IMR-90 (cell line): ENCODE data around the gene GLIS1. TPM values are rescaled to one million over a fixed set of nuclear protein-coding genes. Genes with fewer than 3 reads are reported as not detected.
A peak's percentile ranks its signal among the peaks of the same experiment; 100 is the strongest.

Source experiments
- ATAC-seq: fragments of 200-7000 bp; cut with Tn5 transposase; 2 replicates; pipeline ENCODE4 v1.9.1; 2020; ENCODE audit warnings: low read depth, mild to moderate bottlenecking, moderate library complexity
- BruUV-seq: library from RNA; stranded (reverse); fragments of 400-500 nt; replicated peaks from 2 replicates; lab custom pipeline; 2021; lab: Mats Ljungman, UMichigan
- CTCF ChIA-PET: fragments of 300-600 bp; formaldehyde crosslinking; extraction: SDS; loops from one replicate; lab custom pipeline; 2021; ENCODE audit warnings: antibody characterized with exemption; lab: Yijun Ruan, JAX
- POLR2A ChIA-PET: fragments of 300-600 bp; sonication (Branson Sonifier 250); formaldehyde crosslinking; loops from one replicate; lab custom pipeline; 2022; ENCODE audit warnings: antibody characterized with exemption; ENCODE audit not compliant: unreplicated experiment; lab: Charles Lee
- DNase-seq: peaks from one replicate; pipeline ENCODE4 v3.0.0; 2013
- H2AFZ ChIP-seq: replicated peaks from 2 replicates; pipeline ENCODE3; 2013; ENCODE audit warnings: low read length, mild to moderate bottlenecking; ENCODE audit not compliant: poor library complexity
- H2AK5ac ChIP-seq: 2 replicates; pipeline ENCODE4 v1.6.1; 2013; ENCODE audit warnings: low read depth, low read length, inconsistent platforms
- H2AK9ac ChIP-seq: replicated peaks from 2 replicates; pipeline ENCODE3; 2013; ENCODE audit warnings: mild to moderate bottlenecking, low read depth, low read length, moderate library complexity; ENCODE audit not compliant: poor library complexity
- H2BK120ac ChIP-seq: 2 replicates; pipeline ENCODE4 v1.6.1; 2013; ENCODE audit warnings: low read depth, low read length, inconsistent platforms
- H2BK15ac ChIP-seq: 3 replicates; pipeline ENCODE4 v1.6.1; 2013; ENCODE audit warnings: low read depth, low read length, inconsistent platforms
- H2BK20ac ChIP-seq: 2 replicates; pipeline ENCODE4 v1.6.1; 2013; ENCODE audit warnings: low read depth, mild to moderate bottlenecking, inconsistent platforms, low read length, moderate library complexity
- H2BK5ac ChIP-seq: 2 replicates; pipeline ENCODE4 v1.6.1; 2013; ENCODE audit warnings: mild to moderate bottlenecking, low read depth, low read length, inconsistent platforms; ENCODE audit not compliant: poor library complexity, severe bottlenecking
- H3K14ac ChIP-seq: replicated peaks from 2 replicates; pipeline ENCODE4 v1.6.1; 2013; ENCODE audit warnings: low read depth, low read length, inconsistent platforms
- H3K18ac ChIP-seq: 2 replicates; pipeline ENCODE4 v1.6.1; 2013; ENCODE audit warnings: low read depth, low read length, control low read depth
- H3K23ac ChIP-seq: 2 replicates; pipeline ENCODE4 v1.6.1; 2013; ENCODE audit warnings: low read depth, low read length, inconsistent platforms
- H3K27ac ChIP-seq: 2 replicates; pipeline ENCODE4 v1.5.1; 2013; ENCODE audit warnings: mild to moderate bottlenecking, control low read depth, low read length; ENCODE audit not compliant: insufficient read depth
- H3K27me3 ChIP-seq: 2 replicates; pipeline ENCODE4 v1.6.1; 2013; ENCODE audit warnings: low read length; ENCODE audit not compliant: control insufficient read depth, insufficient read depth
- H3K36me3 ChIP-seq: 2 replicates; pipeline ENCODE4 v1.6.1; 2013; ENCODE audit warnings: low read length, mixed read lengths; ENCODE audit not compliant: control insufficient read depth, insufficient read depth
- H3K4ac ChIP-seq: 2 replicates; pipeline ENCODE4 v1.6.1; 2013; ENCODE audit warnings: low read depth, low read length, inconsistent platforms
- H3K4me1 ChIP-seq: 2 replicates; pipeline ENCODE4 v1.6.1; 2013; ENCODE audit warnings: low read length, mixed read lengths; ENCODE audit not compliant: control insufficient read depth, insufficient read depth
- H3K4me2 ChIP-seq: 2 replicates; pipeline ENCODE4 v1.6.1; 2013; ENCODE audit warnings: low read depth, mild to moderate bottlenecking, control low read depth, low read length, moderate library complexity
- H3K4me3 ChIP-seq: 2 replicates; pipeline ENCODE4 v1.5.1; 2013; ENCODE audit warnings: low read depth, mild to moderate bottlenecking, control low read depth, low read length, moderate library complexity; ENCODE audit not compliant: insufficient read depth
- H3K56ac ChIP-seq: 2 replicates; pipeline ENCODE4 v1.6.1; 2013; ENCODE audit warnings: low read length, inconsistent platforms; ENCODE audit not compliant: insufficient read depth; ENCODE audit errors: extremely low read depth
- H3K79me1 ChIP-seq, 2 experiments: 2 replicates each; pipeline ENCODE4 v1.6.1; 2013; ENCODE audit warnings: low read length in 2 of 2, inconsistent platforms in 1 of 2, low read depth in 1 of 2
- H3K9ac ChIP-seq: 2 replicates; pipeline ENCODE4 v1.6.1; 2013; ENCODE audit warnings: low read depth, low read length, control low read depth
- H3K9me1 ChIP-seq: 2 replicates; pipeline ENCODE4 v1.6.1; 2013; ENCODE audit warnings: low read length, inconsistent platforms; ENCODE audit not compliant: insufficient read depth
- H3K9me3 ChIP-seq: 2 replicates; pipeline ENCODE4 v1.6.1; 2013; ENCODE audit warnings: low read length; ENCODE audit not compliant: control insufficient read depth, insufficient read depth
- H4K20me1 ChIP-seq: 2 replicates; pipeline ENCODE4 v1.6.1; 2013; ENCODE audit warnings: low read length, inconsistent platforms; ENCODE audit not compliant: insufficient read depth
- H4K5ac ChIP-seq: 2 replicates; pipeline ENCODE4 v1.6.1; 2013; ENCODE audit warnings: mild to moderate bottlenecking, low read depth, low read length, control low read depth
- H4K8ac ChIP-seq, 2 experiments: 2 replicates each; pipeline ENCODE4 v1.6.1; 2013; ENCODE audit warnings: low read depth in 2 of 2, low read length in 2 of 2, control low read depth in 1 of 2, inconsistent platforms in 1 of 2
- H4K91ac ChIP-seq: 2 replicates; pipeline ENCODE4 v1.6.1; 2013; ENCODE audit warnings: low read depth, low read length, inconsistent platforms; ENCODE audit not compliant: insufficient read depth
- BHLHE40 ChIP-seq: fragments of 150-350 bp; IDR thresholded peaks from 2 replicates; pipeline ENCODE4 v1.6.1; 2016; ENCODE audit warnings: mild to moderate bottlenecking, low read depth, low read length
- CEBPB ChIP-seq: IDR thresholded peaks from 2 replicates; pipeline ENCODE4 v1.6.1; 2012; ENCODE audit warnings: low read depth, low read length, improper control_type of control experiment
- ELK1 ChIP-seq: fragments of 150-350 bp; IDR thresholded peaks from 2 replicates; pipeline ENCODE4 v1.6.1; 2016; ENCODE audit warnings: low read depth, mild to moderate bottlenecking, low read length, moderate library complexity, borderline replicate concordance
- FOS ChIP-seq: fragments of 150-350 bp; IDR thresholded peaks from 2 replicates; pipeline ENCODE4 v1.6.1; 2016; ENCODE audit warnings: low read depth, low read length
- MAFK ChIP-seq: IDR thresholded peaks from 2 replicates; pipeline ENCODE4 v1.6.1; 2012; ENCODE audit warnings: low read depth, low read length, improper control_type of control experiment
- NFE2L2 ChIP-seq: fragments of 150-350 bp; IDR thresholded peaks from 2 replicates; pipeline ENCODE4 v1.6.1; 2016; ENCODE audit warnings: low read depth, mild to moderate bottlenecking, low read length
- RFX5 ChIP-seq: IDR thresholded peaks from 2 replicates; pipeline ENCODE4 v1.8.0; 2012; ENCODE audit warnings: low read depth, mild to moderate bottlenecking, low read length, moderate library complexity
- WGBS, 2 experiments: methylation state at CpG; one replicate each; pipeline versions ENCODE4 v1.1.5 to v1.1.7; 2013; ENCODE audit warnings: missing lambda C conversion rate in 2 of 2; ENCODE audit not compliant: insufficient read length in 1 of 2; ENCODE audit errors: extremely low coverage in 2 of 2; 5-methylcytosine and 5-hydroxymethylcytosine counted together
- dilution Hi-C: fragments of 300-500 bp; cut with HindIII; formaldehyde crosslinking; loops from one replicate; pipeline ENCODE4 v1.14.3; 2018; ENCODE audit warnings: low sequenced_read_pairs; ENCODE audit not compliant: unreplicated experiment
- in situ Hi-C: fragments of 300-500 bp; cut with MboI; formaldehyde crosslinking; loops from 3 replicates; pipeline ENCODE4 v1.14.3; 2019; ENCODE audit warnings: low sequenced_read_pairs, inconsistent platforms, mixed read lengths
- intact Hi-C: fragments of 100-400 bp; cut with micrococcal nuclease; formaldehyde crosslinking; loops from 2 replicates; pipeline ENCODE4 v1.10.0; 2022
- polyA plus RNA-seq, 3 experiments: library from polyadenylated mRNA; depleted of rRNA; stranded (reverse); fragments of >200 nt; gene quantifications; 2 replicates each; pipeline ENCODE4 v1.2.3, GENCODE V29; 2012; ENCODE audit warnings: low replicate concordance in 1 of 3
- total RNA-seq: library from RNA; depleted of rRNA; stranded (reverse); fragments of >200 nt; gene quantifications from 2 replicates; pipeline ENCODE4 v1.2.3, GENCODE V29; 2012

GLIS1 gene
- total and polyA plus RNA-seq, 2 of the 4 experiments (the other 2 are of a cell fraction), result 0.18 to 2.3 TPM

GRCh38 chr1:53732912-53733317, 6.0 kb downstream of the GLIS1 start:
- no TSS peak for BruUV-seq
- Histone ChIP-seq H2BK15ac (peak overlapping the region; percentile 92; the same call in 2 of the 3 replicates), H2AFZ (no peak overlapping the region), H3K14ac (no peak overlapping the region), H2BK5ac (peak overlapping the region; percentile 96), H3K4ac (no peak overlapping the region), H3K9ac (peak overlapping the region; percentile 41; the same call in 1 of the 2 replicates), H3K36me3 (no peaks in the 10 kb centered on the region), H4K20me1 (0 out of 2 replicates have a peak, but pooled peaks cover 4% of the 10 kb centered on the region), H2BK20ac (peak overlapping the region; percentile 54; the same call in 1 of the 2 replicates), H3K4me1 (peaks cover 37% of the 10 kb centered on the region), H4K5ac (0 out of 2 replicates have a peak overlapping the region, but pooled peaks have one; percentile 31), H3K23ac (no peak overlapping the region), H3K18ac (peak overlapping the region; percentile 71; the same call in 1 of the 2 replicates), H3K79me1 (peaks cover 21 to 64% of the 10 kb centered on the region in 2 experiments), H3K27ac (peak overlapping the region; percentile 95), H3K9me3 (no peaks in the 10 kb centered on the region), H4K91ac (no peak overlapping the region), H2BK120ac (peak overlapping the region; percentile 52; the same call in 1 of the 2 replicates), H4K8ac (peak overlapping the region; percentile 67 to 79; a peak in 3 of 4 replicates), H2AK5ac (no peak overlapping the region), H3K27me3 (no peaks in the 10 kb centered on the region), H3K4me2 (peak overlapping the region; percentile 88), H3K9me1 (peaks cover 25% of the 10 kb centered on the region; the same call in 1 of the 2 replicates), H3K56ac (no peak overlapping the region), H3K4me3 (no peak overlapping the region), H2AK9ac (no peak overlapping the region)
- dilution Hi-C loops (no loop called here), intact Hi-C loops (loop anchor here (5.0 kb wide), 1 partner anchor 46 kb away; no protein-coding TSS in a partner anchor), in situ Hi-C loops (no loop called here)
- DNase-seq (peak; percentile 97), ATAC-seq (peak; percentile 48)
- TF ChIP-seq MAFK (no peak), CEBPB (peak; percentile 92), FOS (peak; percentile 83), NFE2L2 (no peak), ELK1 (no peak), BHLHE40 (peak; percentile 74), RFX5 (no peak)
- POLR2A ChIA-PET, result no interaction called here
- WGBS, 2 experiments, result no CpG with 5 or more reads among the region's 6 CpGs
- CTCF ChIA-PET, result interaction anchor here (0.7 kb wide), 1 partner anchor 76 kb away, joined by 3 read pairs; no protein-coding TSS in a partner anchor
